HPDE6-E6E7 (cell line): ENCODE results near the gene CYP2E1.
"Not testable (repeated sequence)": the region's sequence is repeated elsewhere in the genome, so short reads cannot be mapped to it uniquely, and the experiment has no call there.

Experiments used
- DNase-seq: peaks from one replicate; pipeline ENCODE4 v3.0.0; 2011; ENCODE audit warnings: missing footprints; ENCODE audit errors: extremely low spot score

Gene CYP2E1

DNA sequence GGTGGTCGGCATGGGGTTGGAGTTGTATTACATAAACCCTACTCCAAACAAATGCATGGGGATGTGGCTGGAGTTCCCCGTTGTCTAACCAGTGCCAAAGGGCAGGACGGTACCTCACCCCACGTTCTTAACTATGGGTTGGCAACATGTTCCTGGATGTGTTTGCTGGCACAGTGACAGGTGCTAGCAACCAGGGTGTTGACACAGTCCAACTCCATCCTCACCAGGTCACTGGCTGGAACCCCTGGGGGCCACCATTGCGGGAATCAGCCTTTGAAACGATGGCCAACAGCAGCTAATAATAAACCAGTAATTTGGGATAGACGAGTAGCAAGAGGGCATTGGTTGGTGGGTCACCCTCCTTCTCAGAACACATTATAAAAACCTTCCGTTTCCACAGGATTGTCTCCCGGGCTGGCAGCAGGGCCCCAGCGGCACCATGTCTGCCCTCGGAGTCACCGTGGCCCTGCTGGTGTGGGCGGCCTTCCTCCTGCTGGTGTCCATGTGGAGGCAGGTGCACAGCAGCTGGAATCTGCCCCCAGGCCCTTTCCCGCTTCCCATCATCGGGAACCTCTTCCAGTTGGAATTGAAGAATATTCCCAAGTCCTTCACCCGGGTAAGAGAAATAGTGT lies at the start of gene CYP2E1:
TSS of gene CYP2E1 (plus strand) at position 407 of the 632 bp plus-strand sequence. CDS start at position 440, 33 bp downstream.
- DNase-seq, result no peak

GRCh38 chr10:133481086-133481643 lies 46.0 kb upstream of the CYP2E1 start:
- DNase-seq, result no peak

- DNase-seq, result no peak
These were observed 45.5 kb upstream of the CYP2E1 start for GRCh38 chr10:133481657-133482056.

DNA sequence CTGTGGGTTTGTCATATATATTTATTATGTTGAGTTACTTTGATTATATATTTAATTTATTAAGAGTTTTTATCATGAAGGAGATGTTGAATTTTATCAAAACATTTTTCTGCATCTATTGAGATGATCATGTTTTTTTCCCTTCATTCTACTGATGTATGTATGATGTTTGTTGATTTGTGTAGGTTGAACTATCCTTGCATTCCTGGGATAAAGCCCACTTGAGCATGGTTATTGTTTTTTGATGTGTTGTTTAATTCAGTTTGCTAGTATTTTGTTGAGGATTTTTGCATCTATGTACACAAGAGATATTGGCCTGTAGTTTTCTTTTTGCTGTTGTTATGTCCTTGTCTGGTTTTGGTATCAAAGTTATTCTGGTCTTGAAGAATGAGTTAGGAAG lies 42.3 kb upstream of the CYP2E1 start:
- DNase-seq, result no peak

GRCh38 chr10:133487085-133487484 lies 40.1 kb upstream of the CYP2E1 start:
- no peak for DNase-seq

DNA sequence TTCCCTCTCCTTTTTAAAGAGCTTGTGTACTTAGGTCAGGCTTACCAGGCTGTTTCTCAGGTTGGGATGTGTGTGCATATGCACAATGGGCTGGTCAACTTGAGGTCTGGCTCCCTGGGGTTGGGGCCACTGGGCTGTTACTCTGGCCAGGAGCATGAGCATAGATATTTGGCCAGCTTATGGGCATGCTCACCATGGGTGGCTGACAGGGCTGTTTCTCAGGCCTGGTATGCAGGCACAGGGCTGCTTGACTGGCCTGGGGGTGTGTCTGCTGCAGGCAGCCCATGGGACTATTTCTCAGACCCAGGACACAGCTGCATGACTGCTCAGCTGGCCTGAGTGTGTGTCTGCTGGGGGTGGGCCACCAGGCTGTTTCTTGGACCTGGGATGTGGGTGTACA lies 38.8 kb upstream of the CYP2E1 start:
- no peak for DNase-seq

- no peak for DNase-seq
These were observed 37.2 kb upstream of the CYP2E1 start for GRCh38 chr10:133489816-133490588.

DNA sequence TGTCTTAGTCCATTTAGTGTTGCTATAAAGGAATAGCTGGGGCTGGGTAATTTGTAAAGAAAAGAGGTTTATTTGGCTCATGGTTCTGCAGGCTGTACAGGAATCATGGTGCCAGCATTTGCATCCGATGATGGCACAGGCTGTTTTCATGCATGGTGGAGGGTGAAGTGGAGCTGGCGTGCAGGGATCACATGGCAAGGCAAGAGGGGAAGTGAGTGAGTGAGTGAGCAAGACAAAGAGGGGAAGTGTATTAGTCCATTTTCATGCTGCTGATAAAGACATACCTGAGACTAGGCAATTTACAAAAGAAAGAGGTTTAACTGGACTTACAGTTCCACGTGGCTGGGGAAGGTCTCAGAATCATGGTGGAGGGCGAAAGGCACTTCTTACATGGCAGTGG lies 33.6 kb upstream of the CYP2E1 start:
- DNase-seq, result not testable (repeated sequence)

DNA sequence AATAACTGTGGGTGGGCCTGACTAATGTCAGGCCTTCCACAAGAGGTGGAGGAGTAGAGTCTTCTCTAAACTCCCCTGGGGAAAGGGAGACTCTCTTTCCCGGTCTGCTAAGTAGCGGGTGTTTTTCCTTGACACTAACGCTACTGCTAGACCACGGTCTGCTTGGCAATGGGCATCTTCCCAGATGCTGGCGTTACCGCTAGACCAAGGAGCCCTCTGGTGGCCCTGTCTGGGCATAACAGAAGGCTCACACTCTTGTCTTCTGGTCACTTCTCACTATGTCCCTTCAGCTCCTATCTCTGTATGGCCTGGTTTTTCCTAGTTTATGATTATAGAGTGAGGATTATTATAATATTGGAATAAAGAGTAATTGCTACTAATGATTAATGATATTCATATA lies 29.8 kb upstream of the CYP2E1 start:
- not testable (repeated sequence) for DNase-seq

DNA sequence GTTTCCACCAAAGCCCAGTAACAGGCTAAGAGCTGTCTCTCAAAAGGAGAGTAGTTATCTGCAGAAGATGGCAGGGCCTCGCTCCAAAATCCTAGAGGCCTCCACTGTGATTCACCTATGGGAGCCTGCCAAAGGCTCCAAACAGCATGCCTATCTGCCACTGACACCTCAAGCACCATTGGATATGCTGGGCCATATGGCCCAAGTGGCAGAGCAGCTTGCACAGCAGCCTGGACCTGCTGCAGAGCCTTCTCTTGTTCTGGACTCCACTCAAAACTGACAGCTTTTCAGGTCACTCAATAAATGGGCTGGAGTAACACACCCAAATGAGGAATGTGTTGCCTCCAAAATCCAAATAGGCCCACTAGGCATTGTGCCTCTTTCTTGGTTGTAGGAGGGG lies 28.0 kb upstream of the CYP2E1 start:
- DNase-seq, result not testable (repeated sequence)

DNA sequence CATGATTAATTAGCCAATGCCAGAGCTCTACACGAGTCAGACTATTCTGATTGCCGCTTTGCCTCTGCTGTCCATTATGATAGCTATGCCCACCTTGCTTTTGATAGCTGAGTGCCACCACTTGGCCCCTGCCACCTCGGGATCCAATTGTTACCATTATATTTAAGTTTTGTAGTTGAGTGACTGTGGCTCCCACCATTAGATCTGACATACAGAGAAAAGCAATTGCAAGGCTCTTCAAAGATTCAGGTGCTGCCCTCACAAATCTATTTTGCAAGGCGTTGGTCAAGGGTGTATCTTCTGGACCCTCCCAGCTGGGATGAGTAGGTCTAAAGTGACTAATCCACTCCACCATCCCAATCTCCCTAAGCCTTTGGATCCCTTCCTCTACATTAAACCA lies 26.3 kb upstream of the CYP2E1 start:
- not testable (repeated sequence) for DNase-seq

DNA sequence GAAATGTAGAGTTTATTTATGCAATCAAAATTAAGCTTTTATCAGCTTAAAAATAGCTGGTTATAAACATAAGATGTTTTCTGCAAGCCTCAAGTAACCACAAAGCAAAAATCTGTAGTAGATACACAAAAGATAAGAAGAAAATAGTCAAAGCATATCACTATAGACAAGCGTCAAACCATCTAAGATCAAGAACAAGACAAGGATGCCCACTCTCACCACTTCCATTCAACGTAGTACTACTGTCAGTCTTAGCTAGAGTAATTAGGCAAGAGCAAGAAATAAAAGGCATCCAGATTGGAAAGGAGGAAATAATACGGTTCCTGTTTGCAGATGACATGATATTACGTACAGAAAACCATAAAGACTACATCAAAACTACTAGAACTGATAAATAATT lies 17.5 kb upstream of the CYP2E1 start:
- DNase-seq, result no peak

DNA sequence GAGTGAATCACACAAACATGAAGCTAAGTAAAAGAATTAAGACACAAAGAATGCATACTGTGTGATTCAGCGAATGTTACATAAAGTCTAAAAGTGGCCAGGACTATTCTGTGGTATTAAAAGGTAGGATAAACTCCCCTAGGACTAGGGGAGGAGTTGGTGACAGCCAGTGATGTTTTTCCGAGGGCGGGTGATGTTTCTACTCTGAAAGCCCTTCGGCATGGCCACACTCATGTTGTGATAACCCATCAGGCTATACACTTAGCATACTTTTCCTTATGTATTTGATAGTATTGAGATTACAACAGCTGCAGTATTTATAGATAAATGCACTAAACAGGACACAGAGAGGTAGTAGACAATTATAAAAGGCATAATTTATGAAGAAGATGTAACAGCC lies 15.8 kb upstream of the CYP2E1 start:
- DNase-seq, result no peak

DNA sequence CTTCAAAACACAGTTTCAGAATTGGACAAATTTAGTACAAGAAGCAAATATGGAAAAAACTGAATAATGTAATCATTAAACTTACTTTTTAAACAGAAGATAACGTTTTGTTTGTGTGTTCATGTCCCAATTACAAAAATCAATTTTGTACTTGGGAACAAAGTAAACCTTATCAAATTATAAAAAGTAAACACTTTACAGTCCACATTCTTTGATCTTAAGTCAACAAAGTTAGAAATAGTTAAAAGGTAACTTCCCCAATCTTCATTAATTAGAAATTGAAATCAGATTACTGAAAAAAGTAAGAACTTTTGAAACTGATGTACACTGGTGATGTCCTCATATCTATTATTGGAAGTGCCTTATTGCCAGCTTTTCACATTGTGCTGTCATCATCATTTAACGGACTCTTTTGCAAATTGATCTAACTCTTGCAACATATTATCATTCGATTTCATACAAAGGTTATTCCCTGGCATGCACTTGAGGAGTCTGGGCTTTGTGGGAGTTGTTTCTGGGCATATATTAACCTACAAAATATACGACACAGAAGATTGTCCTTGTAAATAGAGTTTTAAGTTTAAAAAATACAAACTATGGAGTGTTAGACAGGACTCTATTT lies 15.1 kb upstream of the CYP2E1 start:
- no peak for DNase-seq

GRCh38 chr10:133515471-133515870 lies 11.7 kb upstream of the CYP2E1 start:
- DNase-seq, result no peak

DNA sequence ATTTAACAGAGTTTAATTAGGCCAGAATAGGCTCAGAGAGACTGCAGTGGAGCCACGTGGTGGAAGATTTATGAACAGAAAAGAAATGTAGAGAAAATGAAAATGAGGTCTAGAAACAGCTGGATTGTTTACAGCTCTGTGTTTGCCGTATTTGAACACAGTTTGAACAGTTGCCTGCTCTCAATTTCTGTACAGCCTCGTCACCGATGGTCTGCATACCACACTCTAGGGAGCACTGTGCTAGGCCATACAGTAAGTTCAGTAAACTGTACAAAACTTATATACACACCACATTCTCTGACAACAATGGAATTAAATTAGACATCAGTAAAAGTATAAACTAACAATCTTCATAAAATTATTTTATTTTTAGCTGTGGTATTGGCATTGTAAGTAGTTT lies 11.1 kb upstream of the CYP2E1 start:
- no peak for DNase-seq

DNA sequence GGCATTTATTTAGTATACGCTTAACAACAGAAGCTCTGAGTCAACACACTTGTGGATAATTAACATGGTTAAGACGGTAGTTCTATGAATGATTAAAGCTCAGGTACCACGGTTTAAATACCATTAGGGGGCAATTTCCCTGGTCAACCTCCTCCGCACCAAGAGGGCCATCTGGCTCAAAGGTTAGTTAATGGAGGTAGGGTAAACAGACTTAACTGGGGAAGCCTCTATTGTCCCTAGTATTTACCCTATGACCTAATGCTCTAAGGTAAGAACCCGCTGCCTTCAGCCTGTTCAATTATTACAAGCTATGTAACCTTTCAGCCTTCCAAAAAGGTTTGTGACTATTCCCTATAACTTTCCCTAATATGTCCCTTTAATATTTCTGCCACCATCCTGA lies 8.6 kb upstream of the CYP2E1 start:
- DNase-seq, result not testable (repeated sequence)

DNA sequence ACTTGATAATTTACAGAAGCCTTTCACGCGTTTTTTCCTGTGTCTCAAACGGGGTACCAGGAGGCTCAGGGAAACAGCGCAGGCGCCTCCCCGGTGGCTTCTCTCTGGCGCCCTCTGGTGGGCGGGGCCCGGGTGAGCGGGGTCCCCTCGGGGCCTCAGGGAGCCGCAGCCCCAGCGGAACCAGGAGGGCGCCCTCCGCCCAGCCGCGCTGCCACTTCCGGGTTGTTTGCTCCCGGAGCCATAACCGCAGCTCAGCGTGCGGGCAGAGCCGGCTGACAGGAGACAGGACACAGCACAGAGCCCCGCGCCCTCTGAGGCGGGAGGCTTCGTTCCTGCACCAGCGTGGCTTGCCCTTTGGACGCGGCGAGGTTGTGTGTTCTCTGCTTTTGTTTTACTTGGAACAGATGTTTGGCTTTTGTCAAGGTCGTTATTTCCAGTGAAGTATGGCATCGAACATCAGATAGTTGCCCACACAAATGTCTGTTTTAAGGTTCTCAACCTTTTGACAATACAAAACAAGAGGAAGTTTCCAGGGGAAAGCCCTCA lies 6.9 kb upstream of the CYP2E1 start:
- DNase-seq, result no peak

- no peak for DNase-seq
These were observed 3.4 kb upstream of the CYP2E1 start for GRCh38 chr10:133523631-133524203.

GRCh38 chr10:133525444-133525843 lies 1.7 kb upstream of the CYP2E1 start:
- no peak for DNase-seq

DNA sequence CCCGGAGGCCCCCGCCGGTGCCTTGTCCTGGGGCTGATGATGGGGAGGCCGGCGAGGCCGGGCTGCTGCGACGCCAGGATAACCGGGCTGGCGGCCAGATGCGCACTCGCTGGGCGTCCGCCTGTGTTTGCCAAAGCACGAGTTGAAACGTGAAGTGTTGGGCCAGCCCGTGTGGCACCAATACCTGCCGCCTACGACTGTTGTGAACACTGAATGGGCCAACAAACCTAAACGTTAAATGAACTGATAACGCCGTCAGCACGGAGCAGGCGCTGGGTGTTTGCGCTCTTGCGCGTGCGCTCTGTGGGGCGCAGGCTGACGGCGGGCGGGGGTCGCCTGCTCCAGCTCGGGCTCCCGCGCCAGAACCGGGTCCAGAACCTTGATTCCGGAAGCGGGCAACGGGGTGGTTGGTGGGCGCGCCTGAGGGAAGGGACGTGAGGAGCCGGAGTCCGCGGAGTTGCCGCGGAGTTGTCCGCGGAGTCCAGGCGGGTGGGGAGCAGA lies 658 bp downstream of the CYP2E1 start:
- DNase-seq, result no peak
